ENCODE data around the gene MAGOH. TPM values are rescaled to one million over a fixed set of nuclear protein-coding genes. Genes with fewer than 3 reads are reported as not detected.

MAGOH gene
- total and polyA plus RNA-seq, 11 donors = 18.8 to 74.2 (median 24.1) TPM

- intact Hi-C loops (cut with DNase I) = no loop called here
- H3K36me3 ChIP-seq = peaks cover 0 to 21% (median 0%) of the 10 kb centered on the region in 9 donors
- no peak overlapping the region for H3K4me3 ChIP-seq
- H3K4me1 ChIP-seq = peaks cover 0 to 7% (median 0%) of the 10 kb centered on the region in 12 donors
- no peak overlapping the region for H3K27ac ChIP-seq
- no peaks in the 10 kb centered on the region for H3K27me3 ChIP-seq
- no peak for DNase-seq
- ATAC-seq = no peak
- no peaks in the 10 kb centered on the region for H3K9me3 ChIP-seq
- TF ChIP-seq POLR2A (IDR thresholded peaks at IDR 0.05) (no peak), CTCF (IDR thresholded peaks at IDR 0.05) (no peak)
- WGBS, 4 donors = 79 to 96% (median 91%) methylated on average over 4 of the region's 4 CpGs
These were observed 8.2 kb upstream of the MAGOH start for GRCh38 chr1:53246261-53247134.

- Histone ChIP-seq H3K27ac (no peak overlapping the region), H3K4me3 (no peak overlapping the region), H3K27me3 (no peaks in the 10 kb centered on the region), H3K4me1 (peaks cover 0 to 3% (median under 1%) of the 10 kb centered on the region in 12 donors), H3K36me3 (peaks cover 0 to 11% (median 0%) of the 10 kb centered on the region in 9 donors), H3K9me3 (no peaks in the 10 kb centered on the region)
- DNase-seq (no peak), ATAC-seq (no peak)
- intact Hi-C loops (cut with DNase I) = no loop called here
- TF ChIP-seq CTCF (IDR thresholded peaks at IDR 0.05) (no peak), POLR2A (IDR thresholded peaks at IDR 0.05) (no peak)
- 49 to 61% (median 51%) methylated on average over 4 of the region's 4 CpGs for WGBS, 4 donors
These were observed 5.8 kb upstream of the MAGOH start for GRCh38 chr1:53244141-53244540.

- 66 to 82% (median 75%) methylated on average over 4 of the region's 4 CpGs for WGBS, 4 donors
- H3K4me1 ChIP-seq = peaks cover 0 to 12% (median 7%) of the 10 kb centered on the region in 12 donors
- no peak for TF ChIP-seq CTCF (IDR thresholded peaks at IDR 0.05)
- no peak for TF ChIP-seq POLR2A (IDR thresholded peaks at IDR 0.05)
- H3K36me3 ChIP-seq = peaks cover 0 to 11% (median 0%) of the 10 kb centered on the region in 9 donors
- no peaks in the 10 kb centered on the region for H3K9me3 ChIP-seq
- H3K27me3 ChIP-seq = no peaks in the 10 kb centered on the region
- ATAC-seq (no peak), DNase-seq (no peak)
- no peak overlapping the region for H3K27ac ChIP-seq
- intact Hi-C loops (cut with DNase I) = no loop called here
- no peak overlapping the region for H3K4me3 ChIP-seq
These were observed 4.1 kb upstream of the MAGOH start for GRCh38 chr1:53242381-53242780.

DNA sequence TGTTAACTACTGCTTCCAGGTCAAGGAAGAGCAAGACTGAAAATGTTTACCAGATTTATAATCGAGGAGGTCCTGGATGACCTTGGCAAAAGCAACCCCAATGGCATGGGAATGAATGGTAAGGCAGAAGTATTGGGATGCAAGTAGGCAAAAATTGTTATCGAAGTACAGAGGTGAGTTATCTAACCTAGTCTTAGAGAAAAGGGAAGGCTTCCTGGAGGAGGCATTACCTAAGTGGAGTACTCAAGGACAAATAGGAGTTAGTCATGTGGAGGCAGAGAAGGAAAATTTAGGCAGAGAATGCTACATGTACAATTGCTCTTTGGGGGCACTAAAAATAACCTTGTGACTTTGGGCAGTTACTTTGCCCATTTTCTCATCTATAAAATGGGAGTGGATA is 3.5 kb upstream of the MAGOH start:
- peaks cover 0 to 18% (median 13%) of the 10 kb centered on the region in 12 donors for H3K4me1 ChIP-seq
- intact Hi-C loops (cut with DNase I) = no loop called here
- peaks cover 0 to 11% (median 0%) of the 10 kb centered on the region in 9 donors for H3K36me3 ChIP-seq
- H3K4me3 ChIP-seq = no peak overlapping the region
- TF ChIP-seq POLR2A (IDR thresholded peaks at IDR 0.05) (no peak), CTCF (IDR thresholded peaks at IDR 0.05) (no peak)
- no peak for ATAC-seq
- H3K27me3 ChIP-seq = no peaks in the 10 kb centered on the region
- DNase-seq = no peak
- no peak overlapping the region for H3K27ac ChIP-seq
- H3K9me3 ChIP-seq = no peaks in the 10 kb centered on the region
- WGBS, 4 donors = 84 to 94% (median 90%) methylated on average over 2 of the region's 2 CpGs
